Measurements from ENCODE around the gene AK9. TPM values are rescaled to one million over a fixed set of nuclear protein-coding genes. Genes with fewer than 3 reads are reported as not detected.
A peak's percentile ranks its signal among the peaks of the same experiment; 100 is the strongest.
"Not testable (repeated sequence)": the region's sequence is repeated elsewhere in the genome, so short reads cannot be mapped to it uniquely, and the experiment has no call there.

The AK9 gene
- total RNA-seq, 1 donor = 3.0 TPM

- DNase-seq (ENCODE audit: low read depth in 2 of 3, low spot score in 2 of 3) = no peak
Measured at GRCh38 chr6:109628158-109629000, 62.6 kb downstream of the AK9 start.

- DNase-seq (ENCODE audit: low read depth in 2 of 3, low spot score in 2 of 3) = no peak
Measured at GRCh38 chr6:109626311-109626710, 64.7 kb downstream of the AK9 start.

GRCh38 chr6:109625199-109625598 lies 65.8 kb downstream of the AK9 start:
- no peak for DNase-seq (ENCODE audit: low read depth in 2 of 3, low spot score in 2 of 3)

DNA sequence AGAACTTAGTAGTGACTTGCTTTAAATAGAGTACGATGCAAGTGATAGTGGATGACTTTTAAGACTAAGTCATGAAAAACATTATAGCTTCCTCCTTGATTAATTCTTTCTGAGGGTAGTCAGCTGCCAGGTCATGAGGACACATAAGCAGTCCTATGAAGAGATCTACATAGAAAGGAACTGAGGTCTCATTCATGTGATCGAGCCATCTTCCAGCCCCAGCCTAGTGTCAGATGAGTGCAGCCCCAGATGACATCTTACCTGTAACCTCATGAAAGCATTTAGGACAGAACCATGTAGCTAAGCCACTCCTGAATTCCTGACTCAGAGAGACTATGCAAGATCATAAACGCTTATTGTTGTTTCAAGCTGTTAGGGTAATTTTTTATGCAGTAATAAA lies 67.7 kb downstream of the AK9 start:
- no peak for DNase-seq (ENCODE audit: low read depth in 2 of 3, low spot score in 2 of 3)

GRCh38 chr6:109612268-109612667 lies 78.7 kb downstream of the AK9 start:
- no peak for DNase-seq (ENCODE audit: low read depth in 2 of 3, low spot score in 2 of 3)

GRCh38 chr6:109611502-109611901 lies 79.5 kb downstream of the AK9 start:
- no peak for DNase-seq (ENCODE audit: low read depth in 2 of 3, low spot score in 2 of 3)

DNA sequence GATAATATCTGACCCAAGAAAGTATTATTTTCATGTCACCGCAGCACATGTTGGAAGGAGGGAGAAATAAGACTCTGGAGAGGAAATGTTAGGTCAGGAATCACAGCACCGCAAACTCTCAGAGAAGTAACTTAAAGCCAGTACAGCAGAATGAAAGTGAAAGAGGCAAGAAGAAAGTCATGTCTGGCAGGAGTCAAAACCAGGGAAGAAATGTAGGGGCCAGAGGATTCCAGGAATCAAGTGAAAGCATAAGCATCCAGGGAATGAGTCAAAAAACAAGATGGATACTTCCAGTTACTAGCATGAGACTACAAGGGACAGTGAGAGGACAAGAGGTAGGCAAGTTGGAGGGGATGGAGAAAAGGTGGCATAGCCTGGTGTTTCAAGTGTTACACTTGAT lies 80.4 kb downstream of the AK9 start:
- DNase-seq (ENCODE audit: low read depth in 2 of 3, low spot score in 2 of 3) = peak in 1 of 3 donors; percentile 14

DNA sequence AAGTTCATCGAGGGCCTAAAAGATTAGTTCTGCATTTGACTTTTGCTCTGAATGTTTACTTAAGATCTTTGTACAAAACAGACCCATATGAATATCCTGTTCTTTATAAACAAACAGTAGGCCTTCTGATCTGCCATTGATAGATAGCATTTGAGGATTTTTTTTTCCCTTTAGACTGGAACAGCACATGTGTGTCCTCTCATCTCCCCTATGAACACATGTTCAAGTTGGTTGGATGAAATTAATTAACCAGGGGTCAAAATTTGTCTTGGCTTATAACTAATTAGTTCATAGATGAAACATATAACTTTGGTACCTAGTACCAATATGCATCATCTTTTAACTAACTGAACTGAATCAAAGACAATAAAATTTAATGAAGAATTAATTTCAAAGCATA lies 81.3 kb downstream of the AK9 start:
- no peak for DNase-seq (ENCODE audit: low read depth in 2 of 3, low spot score in 2 of 3)

GRCh38 chr6:109606359-109606758 lies 84.6 kb downstream of the AK9 start:
- no peak for DNase-seq (ENCODE audit: low read depth in 2 of 3, low spot score in 2 of 3)

DNA sequence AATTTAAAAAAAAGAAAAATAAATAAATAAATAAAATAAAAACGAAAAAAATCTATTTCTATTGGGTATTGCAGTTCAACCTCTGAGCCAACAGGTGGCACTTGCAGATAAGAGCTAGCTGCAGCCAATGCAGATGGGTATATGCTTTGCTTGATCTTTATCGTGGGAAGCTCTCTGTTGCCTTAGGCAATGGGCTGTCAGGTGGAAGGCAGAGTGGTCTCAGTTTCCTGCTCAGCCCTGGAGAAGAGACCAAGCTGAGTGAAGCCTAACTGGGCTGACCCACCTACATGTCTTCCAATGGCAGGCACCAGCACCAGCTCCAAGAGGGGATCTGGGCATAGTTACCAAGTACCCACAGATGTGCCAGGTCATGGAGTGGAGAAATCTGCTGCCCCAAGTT lies 95.0 kb downstream of the AK9 start:
- DNase-seq (ENCODE audit: low read depth in 2 of 3, low spot score in 2 of 3) = peak in 2 of 3 donors; percentile 22 to 56

DNA sequence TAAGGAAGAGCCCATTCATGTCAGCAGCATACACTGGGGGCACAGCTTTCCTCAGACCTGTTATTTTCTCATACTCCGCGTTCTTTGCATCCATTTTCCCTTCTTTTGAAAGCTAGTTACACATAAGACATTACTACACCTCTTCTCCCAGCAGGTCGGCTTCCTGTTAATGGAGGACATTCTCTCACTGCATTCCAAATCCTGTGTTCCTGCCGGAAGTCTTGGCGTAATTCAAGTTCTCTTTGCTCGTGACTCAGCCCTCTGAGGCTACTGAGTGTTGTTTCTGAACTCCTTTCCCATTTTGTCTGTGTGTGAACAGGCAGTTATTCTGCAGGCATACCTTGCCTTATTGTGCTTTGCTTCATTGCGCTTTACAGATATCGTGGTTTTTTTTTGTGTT lies 110.5 kb downstream of the AK9 start:
- no peak for DNase-seq (ENCODE audit: low read depth in 2 of 3, low spot score in 2 of 3)

DNA sequence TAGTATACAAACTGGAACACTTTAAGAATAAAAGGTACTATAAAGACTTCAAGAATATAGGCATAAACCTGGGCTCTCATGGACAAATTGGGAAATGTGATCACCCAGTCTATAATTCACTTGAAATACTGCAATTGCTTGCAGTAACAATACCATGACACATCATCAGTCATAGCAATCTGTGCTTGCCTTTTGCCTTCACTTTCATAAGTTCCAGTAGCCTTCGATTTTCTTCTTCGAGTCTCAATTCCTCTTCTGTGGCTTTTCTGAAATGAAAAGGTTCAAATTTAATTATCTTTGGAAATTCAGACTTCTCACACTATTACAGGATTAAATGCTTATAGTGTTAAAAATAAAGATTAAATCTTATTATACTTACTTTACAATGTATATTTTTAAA lies 111.6 kb downstream of the AK9 start:
- no peak for DNase-seq (ENCODE audit: low read depth in 2 of 3, low spot score in 2 of 3)

DNA sequence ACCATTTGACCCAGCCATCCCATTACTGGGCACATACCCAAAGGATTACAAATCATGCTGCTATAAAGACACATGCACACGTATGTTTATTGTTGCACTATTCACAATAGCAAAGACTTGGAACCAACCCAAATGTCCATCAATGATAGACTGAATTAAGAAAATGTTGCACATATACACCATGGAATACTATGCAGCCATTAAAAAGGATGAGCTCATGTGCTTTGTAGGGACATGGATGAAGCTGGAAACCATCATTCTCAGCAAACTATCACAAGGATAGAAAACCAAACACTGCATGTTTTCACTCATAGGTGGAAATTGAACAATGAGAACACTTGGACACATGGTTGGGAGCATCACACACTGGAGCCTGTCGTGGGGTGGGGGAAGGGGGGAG lies 121.1 kb downstream of the AK9 start:
- DNase-seq (ENCODE audit: low read depth in 2 of 3, low spot score in 2 of 3) = not testable (repeated sequence)

DNA sequence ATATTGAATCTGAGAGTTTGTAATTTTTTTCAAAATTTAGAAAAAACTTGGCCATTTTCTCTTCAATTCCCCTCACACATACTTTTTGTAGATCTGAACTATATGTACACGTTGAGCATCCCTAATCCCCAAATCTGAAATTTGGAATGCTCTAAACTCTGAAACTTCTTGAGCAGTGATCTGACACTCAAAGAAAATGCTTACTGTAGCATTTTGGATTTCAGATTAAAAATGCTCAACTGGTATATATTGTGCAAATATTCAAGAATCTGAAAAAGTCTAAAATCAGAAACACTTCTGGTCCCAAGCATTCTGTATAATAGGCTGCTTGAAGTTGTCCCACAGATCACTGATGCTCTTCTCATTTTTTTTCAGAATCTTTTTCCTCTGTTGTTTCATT lies 129.2 kb downstream of the AK9 start:
- no peak for DNase-seq (ENCODE audit: low read depth in 2 of 3, low spot score in 2 of 3)

GRCh38 chr6:109531446-109531845 lies 159.6 kb downstream of the AK9 start:
- no peak for DNase-seq (ENCODE audit: low read depth in 2 of 3, low spot score in 2 of 3)

DNA sequence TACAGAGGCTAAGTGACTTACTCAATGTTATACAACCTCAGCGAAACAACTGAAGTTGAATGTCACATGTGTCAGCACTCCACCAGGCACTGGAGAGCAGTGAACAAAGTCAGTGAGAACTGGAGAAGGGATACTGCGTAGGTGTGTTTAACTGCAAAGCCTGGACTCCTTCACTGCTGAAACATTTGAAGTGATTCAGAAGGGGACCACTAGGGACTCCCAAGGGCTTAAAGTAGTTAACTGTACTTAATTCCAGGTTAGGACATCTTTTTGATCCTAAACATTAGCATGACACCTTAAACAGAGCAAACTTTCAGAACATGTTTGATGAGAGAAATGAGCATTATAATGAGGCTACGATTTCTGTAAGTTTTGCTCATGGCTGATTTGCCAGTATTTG lies 163.0 kb downstream of the AK9 start:
- peak in 1 of 3 donors; percentile 17 for DNase-seq (ENCODE audit: low read depth in 2 of 3, low spot score in 2 of 3)

GRCh38 chr6:109526905-109527628 lies 163.9 kb downstream of the AK9 start:
- DNase-seq (ENCODE audit: low read depth in 2 of 3, low spot score in 2 of 3) = peak; percentile 17 to 84 (median 63)

- peak in 1 of 3 donors; percentile 5 for DNase-seq (ENCODE audit: low read depth in 2 of 3, low spot score in 2 of 3)
Measured at GRCh38 chr6:109524129-109524528, 166.9 kb downstream of the AK9 start.

DNA sequence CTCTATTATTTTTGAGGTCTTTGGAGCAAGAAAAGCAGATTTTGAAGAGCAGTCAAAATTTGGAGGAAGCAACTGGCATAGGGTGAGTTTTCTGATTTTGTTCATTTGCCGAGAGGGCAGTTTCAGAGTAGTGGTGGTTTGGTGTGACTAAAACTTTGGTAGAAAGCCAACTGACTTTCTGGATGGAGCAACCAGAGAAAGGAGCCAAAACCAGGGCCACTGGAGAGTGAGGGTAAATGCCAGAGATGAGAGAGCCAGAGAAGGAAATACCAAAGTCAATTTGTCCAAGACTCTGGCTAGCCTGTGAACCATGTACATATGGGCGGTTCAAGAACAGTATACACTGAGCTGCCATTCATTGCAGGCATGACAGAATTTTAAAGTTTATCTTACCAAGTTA lies 167.5 kb downstream of the AK9 start:
- DNase-seq (ENCODE audit: low read depth in 2 of 3, low spot score in 2 of 3) = no peak

GRCh38 chr6:109521080-109521479 lies 169.9 kb downstream of the AK9 start:
- peak in 1 of 3 donors; percentile 47 for DNase-seq (ENCODE audit: low read depth in 2 of 3, low spot score in 2 of 3)

- not testable (repeated sequence) for DNase-seq (ENCODE audit: low read depth in 2 of 3, low spot score in 2 of 3)
Measured at GRCh38 chr6:109519647-109520046, 171.4 kb downstream of the AK9 start.

- peak in 1 of 3 donors; percentile 22 for DNase-seq (ENCODE audit: low read depth in 2 of 3, low spot score in 2 of 3)
Measured at GRCh38 chr6:109516929-109517328, 174.1 kb downstream of the AK9 start.
